GM18867 (cell line): Measurements from ENCODE around the gene LRP1.
A peak's percentile ranks its signal among the peaks of the same experiment; 100 is the strongest.

Experiments
- ATAC-seq: cut with Tn5 transposase; IDR thresholded peaks from one replicate; pipeline ENCODE4 v1.9.1; 2021; ENCODE audit warnings: mild to moderate bottlenecking, moderate library complexity; ENCODE audit not compliant: unreplicated experiment

Gene LRP1

GRCh38 chr12:57127726-57128518 lies at the start of gene LRP1:
TSS of gene LRP1 (plus strand) at chr12:57128483. CDS start at chr12:57128965, 482 bp downstream.
- no peak for ATAC-seq

DNA sequence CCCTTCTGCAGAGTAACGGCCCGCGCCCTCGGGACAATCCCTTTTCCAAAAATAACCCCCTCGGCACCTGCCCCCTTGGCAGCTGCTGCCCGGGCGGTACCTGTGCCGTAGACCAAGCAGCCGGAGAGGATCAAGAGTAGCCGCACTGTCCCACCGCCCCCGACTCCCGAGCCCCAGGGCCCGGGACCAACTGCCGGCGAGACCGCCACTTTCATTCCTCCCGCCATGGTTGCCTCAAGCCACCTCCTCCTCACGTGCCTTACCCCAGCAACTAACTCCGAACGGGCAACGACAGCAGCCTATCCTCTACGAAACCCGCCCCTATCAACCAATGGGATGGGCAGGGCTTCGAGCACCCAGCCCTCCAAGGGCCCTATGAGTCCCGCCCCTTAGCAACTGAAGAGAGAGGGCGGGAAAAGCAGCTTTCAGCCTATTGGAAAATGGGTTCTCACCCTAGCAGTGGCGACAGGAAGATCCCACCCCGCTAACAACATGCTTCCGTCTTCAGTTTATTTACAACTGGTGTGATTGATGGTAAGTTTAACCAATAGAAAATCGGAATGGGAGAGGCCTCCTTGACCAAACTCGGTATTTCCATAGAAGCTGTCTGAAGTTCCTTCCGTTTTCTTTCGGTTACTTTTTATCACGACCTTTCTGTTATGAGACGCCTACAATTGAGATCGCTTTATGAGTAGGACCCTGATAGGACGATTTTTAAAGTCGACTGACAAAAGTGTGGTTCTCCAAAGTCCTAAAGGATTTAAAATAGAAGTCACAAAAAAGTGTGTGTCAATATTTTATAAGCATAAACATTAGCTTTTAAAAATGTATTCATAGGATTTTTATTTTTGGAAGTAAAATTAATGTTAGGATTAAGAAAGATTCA lies 49.5 kb upstream of the LRP1 start, which contains the start of gene NEMP1:
NEMP1 (minus strand) TSS at position 273 of the 886 bp plus-strand sequence; CDS start at position 227, 46 bp downstream.
- peak; percentile 92 for ATAC-seq

DNA sequence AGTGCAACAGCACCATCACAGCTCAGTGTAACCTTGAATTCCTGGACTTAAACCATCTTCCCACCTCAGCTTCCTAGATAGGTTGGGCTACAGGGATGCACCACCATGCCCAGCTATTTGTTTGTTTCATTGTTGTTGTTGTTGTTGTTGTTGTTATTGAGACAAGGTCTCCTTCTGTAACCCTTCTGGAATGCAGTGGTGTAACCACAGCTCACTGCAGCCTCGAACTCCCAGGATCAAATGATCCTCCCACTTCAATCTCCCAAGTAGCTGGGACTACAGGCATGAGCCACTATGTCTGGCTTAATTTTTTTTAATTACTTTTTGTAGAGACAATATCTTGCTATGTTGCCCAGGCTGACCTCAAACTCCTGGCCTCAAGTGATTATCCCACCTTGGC lies 48.5 kb upstream of the LRP1 start:
- ATAC-seq: no peak

DNA sequence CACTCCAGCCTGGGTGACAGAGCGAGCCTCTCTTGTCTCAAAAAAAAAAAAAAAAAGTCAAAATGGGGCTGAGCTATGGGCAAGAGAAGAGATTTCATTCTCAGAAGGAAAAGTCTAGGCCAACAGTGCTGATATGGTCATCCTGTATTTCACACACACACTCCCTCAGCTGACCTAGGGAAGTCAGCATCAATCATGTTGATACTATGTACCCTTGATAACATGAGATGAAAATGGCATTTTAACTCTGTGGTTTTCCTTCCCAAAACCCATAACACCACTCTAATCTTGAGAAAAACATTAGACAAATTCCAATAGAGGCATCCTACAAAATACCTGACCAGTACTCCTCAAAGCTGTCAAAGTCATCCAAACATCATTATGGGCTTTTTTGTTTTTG lies 47.4 kb upstream of the LRP1 start:
- no peak for ATAC-seq

DNA sequence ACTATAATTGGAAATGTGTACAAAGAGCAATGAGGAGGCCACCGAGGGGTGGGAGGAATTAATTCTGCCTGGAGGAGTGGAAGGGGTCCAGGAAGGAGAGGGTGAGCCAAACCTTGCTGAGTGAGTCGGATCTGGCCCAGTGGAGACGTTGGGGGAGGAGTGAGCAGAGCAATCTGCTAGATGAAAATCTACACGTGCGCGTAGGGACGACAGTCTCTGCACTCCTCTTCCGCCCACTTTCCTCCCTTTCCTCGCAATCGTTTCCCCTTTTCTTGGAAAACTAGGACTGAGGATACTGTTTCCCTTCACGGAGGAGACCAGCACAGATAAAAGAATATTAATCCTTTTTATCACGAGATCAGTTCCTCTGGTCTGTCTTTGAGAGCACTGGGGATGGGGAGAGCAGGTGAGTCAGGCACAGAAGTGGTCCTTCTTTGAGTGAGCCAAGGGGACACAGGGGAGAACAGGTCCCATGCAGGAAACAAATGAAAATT lies 42.2 kb upstream of the LRP1 start:
- ATAC-seq: no peak

GRCh38 chr12:57086493-57087009 lies 41.7 kb upstream of the LRP1 start:
- no peak for ATAC-seq

GRCh38 chr12:57087010-57087690 lies 41.1 kb upstream of the LRP1 start:
- peak; percentile 39 for ATAC-seq

- ATAC-seq: peak; percentile 31
These were observed 40.5 kb upstream of the LRP1 start for GRCh38 chr12:57087691-57088353.

GRCh38 chr12:57088354-57089270 lies 39.7 kb upstream of the LRP1 start, which contains the start of gene NAB2:
TSS of gene NAB2 (plus strand) at chr12:57089114. CDS start at chr12:57089272, 158 bp downstream.
- ATAC-seq: peak; percentile 61

GRCh38 chr12:57089271-57090245 lies 38.7 kb upstream of the LRP1 start:
- no peak for ATAC-seq

- no peak for ATAC-seq
These were observed 37.8 kb upstream of the LRP1 start for GRCh38 chr12:57090490-57090889.

- no peak for ATAC-seq
These were observed 37.2 kb upstream of the LRP1 start for GRCh38 chr12:57090924-57091637.

GRCh38 chr12:57091638-57092528 lies 36.4 kb upstream of the LRP1 start:
- no peak for ATAC-seq

- ATAC-seq: no peak
These were observed 35.8 kb upstream of the LRP1 start for GRCh38 chr12:57092529-57092862.

GRCh38 chr12:57092876-57093414 lies 35.3 kb upstream of the LRP1 start:
- no peak for ATAC-seq
